Uterus (tissue), 2 donors: ENCODE data around the gene ZNF598.

Experiments
- CTCF ChIP-seq, 4 experiments: fragments of 200-600 bp in 2 of 4; fragments of 450-650 bp in 2 of 4; sonication (generic) in 2 of 4; IDR thresholded peaks; one replicate each; pipeline ENCODE4 v1.5.1; 2016 to 2019; ENCODE audit warnings: antibody characterized with exemption in 4 of 4, mild to moderate bottlenecking in 2 of 4, moderate library complexity in 1 of 4
- POLR2A ChIP-seq, 2 donors: fragments of 450-650 bp; IDR thresholded peaks; one replicate each; pipeline ENCODE4 v1.6.1; 2016; ENCODE audit warnings: antibody characterized with exemption in 2 of 2, mild to moderate bottlenecking in 1 of 2, moderate library complexity in 1 of 2

GRCh38 chr16:1960665-1961630, 48.7 kb downstream of the ZNF598 start:
- TF ChIP-seq CTCF (IDR thresholded peaks at IDR 0.05): no peak
- no peak for TF ChIP-seq POLR2A (IDR thresholded peaks at IDR 0.05)
